ENCODE results near the gene CD58.

CD58 gene

GRCh38 chr1:116501870-116502244 is 69.0 kb downstream of the CD58 start:
- Histone ChIP-seq H3K9ac (ENCODE audit: low read length) (no peak overlapping the region), H3K56ac (ENCODE audit: low read length) (no peak overlapping the region), H4K5ac (ENCODE audit: low read length) (no peak overlapping the region), H4K8ac (ENCODE audit: low read depth, low read length) (no peak overlapping the region), H2BK5ac (ENCODE audit: low read length) (no peak overlapping the region), H3K27ac (ENCODE audit: low read depth, low read length) (no peak overlapping the region), H2BK15ac (replicated peaks; ENCODE audit: low read depth) (no peak overlapping the region), H3K4me3 (ENCODE audit: low read length) (no peak overlapping the region), H3K79me2 (ENCODE audit: control insufficient read depth, insufficient read depth, low read length) (no peaks in the 10 kb centered on the region), H3K4me1 (ENCODE audit: control insufficient read depth, low read depth, low read length) (no peaks in the 10 kb centered on the region), H3K23ac (ENCODE audit: low read length) (no peak overlapping the region), H2AK5ac (ENCODE audit: low read length) (no peak overlapping the region), H3K27me3 (ENCODE audit: insufficient read depth, low read length, poor library complexity) (no peaks in the 10 kb centered on the region), H3K36me3 (ENCODE audit: control insufficient read depth, insufficient read depth, low read length) (no peaks in the 10 kb centered on the region), H2BK120ac (ENCODE audit: low read depth, low read length) (no peak overlapping the region), H3K18ac (ENCODE audit: low read length) (no peak overlapping the region), H3K4me2 (ENCODE audit: low read length) (no peak overlapping the region), H3K79me1 (ENCODE audit: low read length) (no peaks in the 10 kb centered on the region), H3K4ac (ENCODE audit: low read depth, low read length) (no peak overlapping the region)
- WGBS (ENCODE audit: extremely low coverage, insufficient coverage, low lambda C conversion rate) = no CpG with 5 or more reads among the region's 2 CpGs
- no peak for DNase-seq

- WGBS (ENCODE audit: extremely low coverage, insufficient coverage, low lambda C conversion rate) = no CpG with 5 or more reads among the region's 9 CpGs
- no peak for DNase-seq
- H2BK120ac ChIP-seq (ENCODE audit: low read depth, low read length) = no peak overlapping the region
Observed at GRCh38 chr1:116501125-116501869, 69.5 kb downstream of the CD58 start.

GRCh38 chr1:116498789-116499628 is 71.8 kb downstream of the CD58 start:
- Histone ChIP-seq H3K23ac (ENCODE audit: low read length) (no peak overlapping the region), H3K4ac (ENCODE audit: low read depth, low read length) (no peak overlapping the region), H2AK5ac (ENCODE audit: low read length) (no peak overlapping the region), H3K4me2 (ENCODE audit: low read length) (no peak overlapping the region), H3K27ac (ENCODE audit: low read depth, low read length) (no peak overlapping the region), H3K18ac (ENCODE audit: low read length) (no peak overlapping the region), H3K79me1 (ENCODE audit: low read length) (no peaks in the 10 kb centered on the region), H2BK15ac (replicated peaks; ENCODE audit: low read depth) (peak overlapping the region; percentile 21), H3K56ac (ENCODE audit: low read length) (no peak overlapping the region), H3K36me3 (ENCODE audit: control insufficient read depth, insufficient read depth, low read length) (no peaks in the 10 kb centered on the region), H2BK120ac (ENCODE audit: low read depth, low read length) (no peak overlapping the region), H2BK5ac (ENCODE audit: low read length) (no peak overlapping the region), H3K27me3 (ENCODE audit: insufficient read depth, low read length, poor library complexity) (no peaks in the 10 kb centered on the region), H4K5ac (ENCODE audit: low read length) (no peak overlapping the region), H3K4me1 (ENCODE audit: control insufficient read depth, low read depth, low read length) (peaks cover 11% of the 10 kb centered on the region), H4K8ac (ENCODE audit: low read depth, low read length) (no peak overlapping the region), H3K79me2 (ENCODE audit: control insufficient read depth, insufficient read depth, low read length) (no peaks in the 10 kb centered on the region), H3K9ac (ENCODE audit: low read length) (no peak overlapping the region), H3K4me3 (ENCODE audit: low read length) (no peak overlapping the region)
- peak; percentile 89 for DNase-seq
- WGBS (ENCODE audit: extremely low coverage, insufficient coverage, low lambda C conversion rate) = no CpG with 5 or more reads among the region's 13 CpGs

More at GRCh38 chr1:116501125-116501869, 69.5 kb downstream of the CD58 start:
- Histone ChIP-seq H2AK5ac (ENCODE audit: low read length) (no peak overlapping the region), H3K9ac (ENCODE audit: low read length) (no peak overlapping the region), H3K4me2 (ENCODE audit: low read length) (no peak overlapping the region), H4K8ac (ENCODE audit: low read depth, low read length) (no peak overlapping the region), H3K23ac (ENCODE audit: low read length) (no peak overlapping the region), H3K79me1 (ENCODE audit: low read length) (no peaks in the 10 kb centered on the region), H2BK5ac (ENCODE audit: low read length) (no peak overlapping the region), H3K56ac (ENCODE audit: low read length) (no peak overlapping the region), H3K27ac (ENCODE audit: low read depth, low read length) (no peak overlapping the region), H3K36me3 (ENCODE audit: control insufficient read depth, insufficient read depth, low read length) (no peaks in the 10 kb centered on the region), H3K4me3 (ENCODE audit: low read length) (no peak overlapping the region), H3K79me2 (ENCODE audit: control insufficient read depth, insufficient read depth, low read length) (no peaks in the 10 kb centered on the region), H3K18ac (ENCODE audit: low read length) (no peak overlapping the region), H3K4me1 (ENCODE audit: control insufficient read depth, low read depth, low read length) (no peaks in the 10 kb centered on the region), H4K5ac (ENCODE audit: low read length) (no peak overlapping the region), H3K4ac (ENCODE audit: low read depth, low read length) (no peak overlapping the region), H3K27me3 (ENCODE audit: insufficient read depth, low read length, poor library complexity) (no peaks in the 10 kb centered on the region), H2BK15ac (replicated peaks; ENCODE audit: low read depth) (no peak overlapping the region)

- H2AK5ac ChIP-seq (ENCODE audit: low read length) = no peak overlapping the region
- no peak overlapping the region for H3K9ac ChIP-seq (ENCODE audit: low read length)
- no peak overlapping the region for H3K23ac ChIP-seq (ENCODE audit: low read length)
- H3K27ac ChIP-seq (ENCODE audit: low read depth, low read length) = no peak overlapping the region
- no peak overlapping the region for H2BK120ac ChIP-seq (ENCODE audit: low read depth, low read length)
- no peak overlapping the region for H3K4me2 ChIP-seq (ENCODE audit: low read length)
- H3K56ac ChIP-seq (ENCODE audit: low read length) = peak overlapping the region; percentile 46
- DNase-seq = no peak
- H3K27me3 ChIP-seq (ENCODE audit: insufficient read depth, low read length, poor library complexity) = no peaks in the 10 kb centered on the region
- H3K79me1 ChIP-seq (ENCODE audit: low read length) = no peaks in the 10 kb centered on the region
- no peak overlapping the region for H4K5ac ChIP-seq (ENCODE audit: low read length)
- no peak overlapping the region for H2BK15ac ChIP-seq (replicated peaks; ENCODE audit: low read depth)
- no peaks in the 10 kb centered on the region for H3K36me3 ChIP-seq (ENCODE audit: control insufficient read depth, insufficient read depth, low read length)
- H3K4me3 ChIP-seq (ENCODE audit: low read length) = no peak overlapping the region
- no peaks in the 10 kb centered on the region for H3K79me2 ChIP-seq (ENCODE audit: control insufficient read depth, insufficient read depth, low read length)
- H3K4me1 ChIP-seq (ENCODE audit: control insufficient read depth, low read depth, low read length) = peaks cover 11% of the 10 kb centered on the region
- H2BK5ac ChIP-seq (ENCODE audit: low read length) = no peak overlapping the region
- WGBS (ENCODE audit: extremely low coverage, insufficient coverage, low lambda C conversion rate) = no CpG with 5 or more reads among the region's 4 CpGs
- no peak overlapping the region for H3K4ac ChIP-seq (ENCODE audit: low read depth, low read length)
- no peak overlapping the region for H3K18ac ChIP-seq (ENCODE audit: low read length)
- H4K8ac ChIP-seq (ENCODE audit: low read depth, low read length) = no peak overlapping the region
Observed at GRCh38 chr1:116497656-116498055, 73.2 kb downstream of the CD58 start.

GRCh38 chr1:116496898-116497297 is 73.9 kb downstream of the CD58 start:
- Histone ChIP-seq H3K9ac (ENCODE audit: low read length) (no peak overlapping the region), H3K27me3 (ENCODE audit: insufficient read depth, low read length, poor library complexity) (no peaks in the 10 kb centered on the region), H2BK120ac (ENCODE audit: low read depth, low read length) (no peak overlapping the region), H3K23ac (ENCODE audit: low read length) (no peak overlapping the region), H3K79me2 (ENCODE audit: control insufficient read depth, insufficient read depth, low read length) (no peaks in the 10 kb centered on the region), H3K79me1 (ENCODE audit: low read length) (no peaks in the 10 kb centered on the region), H3K36me3 (ENCODE audit: control insufficient read depth, insufficient read depth, low read length) (no peaks in the 10 kb centered on the region), H3K18ac (ENCODE audit: low read length) (no peak overlapping the region), H2BK5ac (ENCODE audit: low read length) (peak overlapping the region; percentile 16), H3K27ac (ENCODE audit: low read depth, low read length) (no peak overlapping the region), H3K4ac (ENCODE audit: low read depth, low read length) (no peak overlapping the region), H3K4me2 (ENCODE audit: low read length) (no peak overlapping the region), H2AK5ac (ENCODE audit: low read length) (no peak overlapping the region), H3K4me1 (ENCODE audit: control insufficient read depth, low read depth, low read length) (peaks cover 14% of the 10 kb centered on the region), H3K56ac (ENCODE audit: low read length) (peak overlapping the region; percentile 56), H4K8ac (ENCODE audit: low read depth, low read length) (no peak overlapping the region), H4K5ac (ENCODE audit: low read length) (no peak overlapping the region), H2BK15ac (replicated peaks; ENCODE audit: low read depth) (no peak overlapping the region), H3K4me3 (ENCODE audit: low read length) (no peak overlapping the region)
- no CpG with 5 or more reads among the region's 2 CpGs for WGBS (ENCODE audit: extremely low coverage, insufficient coverage, low lambda C conversion rate)
- DNase-seq = no peak
